SU-DHL-6 (cell line): ENCODE measurements around the gene ICAM1.

ENCODE experiments used
- CTCF ChIP-seq: fragments of 200-600 bp; sonication (generic); IDR thresholded peaks from one replicate; pipeline ENCODE4 v1.5.1; 2017; ENCODE audit warnings: antibody characterized with exemption, mild to moderate bottlenecking, low read length, moderate library complexity; ENCODE audit not compliant: insufficient read depth, poor library complexity, severe bottlenecking
- EZH2phosphoT487 ChIP-seq: fragments of 200-600 bp; sonication (generic), shearing (Covaris generic); conservative IDR thresholded peaks from 2 replicates; pipeline ENCODE4 v1.6.1; 2018; ENCODE audit warnings: mild to moderate bottlenecking, antibody characterized with exemption, low read length, moderate library complexity, mixed read lengths

DNA sequence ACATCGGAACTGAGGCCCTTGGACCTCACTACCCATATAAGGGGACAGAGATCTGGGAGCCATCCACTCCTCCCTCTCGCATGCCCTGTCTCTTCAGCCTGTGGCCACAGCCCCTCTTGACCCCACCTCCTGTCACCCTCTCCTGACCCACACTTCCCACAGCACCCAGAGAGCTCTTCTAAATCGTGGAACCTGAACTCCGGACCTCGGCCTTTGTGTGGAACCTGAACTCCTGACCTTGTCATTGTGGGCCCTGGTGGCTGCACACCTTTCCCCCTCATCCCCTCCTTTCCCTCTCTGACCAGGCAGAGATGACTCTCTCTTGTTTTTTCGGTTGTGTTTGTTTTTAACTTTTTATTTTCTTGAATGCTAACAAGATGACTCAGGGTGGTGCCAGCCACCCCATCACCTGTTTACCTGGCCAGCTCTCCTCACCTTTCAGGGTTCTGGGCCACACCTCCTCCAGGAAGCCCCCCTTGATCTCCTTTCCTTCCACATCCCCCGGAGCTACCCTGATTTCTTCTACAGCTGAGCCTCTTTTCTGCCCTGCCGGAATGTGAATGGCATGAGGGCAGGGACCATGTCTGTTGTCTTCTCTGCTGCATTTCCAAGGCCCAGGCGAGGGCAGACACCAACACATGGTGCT lies 13.8 kb upstream of the ICAM1 start:
- TF ChIP-seq CTCF (no peak), EZH2phosphoT487 (no peak)
